Natural killer cell (primary cell): Measurements from ENCODE around the gene HTN1. TPM values are rescaled to one million over a fixed set of nuclear protein-coding genes. Genes with fewer than 3 reads are reported as not detected.
"Not testable (repeated sequence)": the region's sequence is repeated elsewhere in the genome, so short reads cannot be mapped to it uniquely, and the experiment has no call there.

Source experiments
- ATAC-seq, 3 donors: fragments of 150-1000 bp in 2 of 3; fragments of 200-7000 bp in 1 of 3; cut with Tn5 transposase; 1 replicate in 1 of 3; 2 replicates in 2 of 3; pipeline ENCODE4 v1.10.0; 2021; ENCODE audit warnings: mild to moderate bottlenecking in 2 of 3, moderate library complexity in 2 of 3
- DNase-seq, 2 donors: peaks; one replicate each; pipeline versions ENCODE4 v3.0.0 to v3.0.0-alpha.2; 2013 to 2021; ENCODE audit warnings: mixed read lengths in 1 of 2
- H3K27ac ChIP-seq: one replicate; pipeline ENCODE4 v1.5.1; 2013; ENCODE audit warnings: mild to moderate bottlenecking, low read length
- H3K27me3 ChIP-seq: one replicate; pipeline ENCODE4 v1.6.1; 2013; ENCODE audit warnings: low read length; ENCODE audit not compliant: control insufficient read depth, insufficient read depth
- H3K36me3 ChIP-seq: one replicate; pipeline ENCODE4 v1.6.1; 2013; ENCODE audit warnings: low read length; ENCODE audit not compliant: control insufficient read depth, insufficient read depth
- H3K4me1 ChIP-seq: one replicate; pipeline ENCODE4 v1.6.1; 2013; ENCODE audit warnings: low read length; ENCODE audit not compliant: control insufficient read depth, insufficient read depth
- H3K4me3 ChIP-seq: one replicate; pipeline ENCODE4 v1.5.1; 2013; ENCODE audit warnings: low read length
- H3K9me3 ChIP-seq: one replicate; pipeline ENCODE4 v1.6.1; 2013; ENCODE audit warnings: low read length; ENCODE audit not compliant: control insufficient read depth, insufficient read depth
- H3K27ac Mint-ChIP-seq, 2 donors: one replicate each; pipeline ENCODE4 v1.8.0; 2022; ENCODE audit warnings: mild to moderate bottlenecking in 2 of 2, mixed read lengths in 2 of 2, moderate library complexity in 1 of 2
- H3K27me3 Mint-ChIP-seq, 2 donors: one replicate each; pipeline ENCODE4 v1.8.0; 2022; ENCODE audit warnings: low read depth in 2 of 2, mixed read lengths in 2 of 2
- H3K36me3 Mint-ChIP-seq: one replicate; pipeline ENCODE4 v1.8.0; 2022; ENCODE audit warnings: mixed read lengths
- H3K4me1 Mint-ChIP-seq, 2 donors: one replicate each; pipeline ENCODE4 v1.8.0; 2022; ENCODE audit warnings: mixed read lengths in 2 of 2
- H3K4me3 Mint-ChIP-seq: one replicate; pipeline ENCODE4 v1.8.0; 2022; ENCODE audit warnings: mild to moderate bottlenecking, moderate library complexity, mixed read lengths
- H3K9me3 Mint-ChIP-seq, 2 donors: one replicate each; pipeline ENCODE4 v1.8.0; 2022; ENCODE audit warnings: mixed read lengths in 2 of 2
- CTCF ChIP-seq: fragments of 200-600 bp; IDR thresholded peaks from one replicate; pipeline ENCODE4 v1.8.0; 2022; ENCODE audit warnings: antibody characterized with exemption
- WGBS: methylation state at CpG from one replicate; pipeline ENCODE4 v1.1.7; 2013; ENCODE audit warnings: missing lambda C conversion rate; ENCODE audit not compliant: insufficient coverage; 5-methylcytosine and 5-hydroxymethylcytosine counted together
- intact Hi-C: fragments of 100-400 bp; cut with micrococcal nuclease; formaldehyde crosslinking; loops from one replicate; pipeline ENCODE4 v1.14.2; 2022
- total RNA-seq, 4 donors: library from RNA; stranded (reverse); fragments of 120-200 nt in 1 of 4; gene quantifications; one replicate each; pipeline versions ENCODE4 v1.2.3 to v1.2.4, GENCODE V29; 2013 to 2022

The HTN1 gene
- total RNA-seq, result not detected
- not detected for total RNA-seq (2013)

- H3K4me1 ChIP-seq, H3K4me3 ChIP-seq, DNase-seq, H3K4me1 Mint-ChIP-seq, ATAC-seq, H3K27me3 Mint-ChIP-seq, H3K9me3 ChIP-seq, H3K27me3 ChIP-seq, H3K9me3 Mint-ChIP-seq, H3K36me3 Mint-ChIP-seq, H3K27ac Mint-ChIP-seq, H3K27ac ChIP-seq, H3K4me3 Mint-ChIP-seq, H3K36me3 ChIP-seq, intact Hi-C loops: not testable (repeated sequence)
- WGBS, result 79% methylated on average over 2 of the region's 6 CpGs
Observed at GRCh38 chr4:70050138-70050537, at the start of gene HTN1. HTN1 (plus strand) TSS chr4:70050438; CDS start chr4:70053077, 2,639 bp downstream.

- Mint-ChIP-seq H3K27me3 (no peaks in the 10 kb centered on the region), H3K9me3 (no peaks in the 10 kb centered on the region), H3K36me3 (no peaks in the 10 kb centered on the region), H3K4me1 (no peaks in the 10 kb centered on the region), H3K27ac (no peak overlapping the region), H3K4me3 (no peak overlapping the region)
- Histone ChIP-seq H3K9me3 (no peaks in the 10 kb centered on the region), H3K4me3 (no peak overlapping the region), H3K4me1 (no peaks in the 10 kb centered on the region), H3K36me3 (no peaks in the 10 kb centered on the region), H3K27me3 (no peaks in the 10 kb centered on the region), H3K27ac (no peak overlapping the region)
- WGBS, result no CpG with 5 or more reads among the region's 1 CpG
- intact Hi-C loops, result no loop called here
- no peak for DNase-seq
- no peak for TF ChIP-seq CTCF
- ATAC-seq, result no peak
Observed at GRCh38 chr4:70000711-70001110, 49.5 kb upstream of the HTN1 start.

- H3K27ac Mint-ChIP-seq, result no peak overlapping the region
- no peak overlapping the region for H3K4me3 Mint-ChIP-seq
- Histone ChIP-seq H3K4me3 (no peak overlapping the region), H3K4me1 (no peaks in the 10 kb centered on the region), H3K27me3 (no peaks in the 10 kb centered on the region), H3K9me3 (no peaks in the 10 kb centered on the region), H3K27ac (no peak overlapping the region), H3K36me3 (no peaks in the 10 kb centered on the region)
- no peak for DNase-seq
- TF ChIP-seq CTCF, result no peak
- intact Hi-C loops, result no loop called here
- H3K4me1 Mint-ChIP-seq, result no peaks in the 10 kb centered on the region
- ATAC-seq, result no peak
- H3K9me3 Mint-ChIP-seq, result no peaks in the 10 kb centered on the region
- H3K27me3 Mint-ChIP-seq, result no peaks in the 10 kb centered on the region
- H3K36me3 Mint-ChIP-seq, result no peaks in the 10 kb centered on the region
Observed at GRCh38 chr4:70002507-70002906, 47.7 kb upstream of the HTN1 start.

GRCh38 chr4:70008771-70009170 is 41.5 kb upstream of the HTN1 start:
- Mint-ChIP-seq H3K9me3 (peaks cover 9 to 13% of the 10 kb centered on the region in 2 donors), H3K4me1 (no peaks in the 10 kb centered on the region), H3K27me3 (no peaks in the 10 kb centered on the region), H3K27ac (no peak overlapping the region), H3K4me3 (no peak overlapping the region), H3K36me3 (no peaks in the 10 kb centered on the region)
- Histone ChIP-seq H3K9me3 (no peaks in the 10 kb centered on the region), H3K4me1 (no peaks in the 10 kb centered on the region), H3K27me3 (no peaks in the 10 kb centered on the region), H3K36me3 (no peaks in the 10 kb centered on the region), H3K4me3 (no peak overlapping the region), H3K27ac (no peak overlapping the region)
- ATAC-seq (no peak), DNase-seq (no peak)
- no peak for TF ChIP-seq CTCF
- WGBS, result 46% methylated on average over 2 of the region's 3 CpGs
- intact Hi-C loops, result no loop called here

GRCh38 chr4:70019006-70019405 is 31.2 kb upstream of the HTN1 start:
- H3K4me1 ChIP-seq, H3K27me3 Mint-ChIP-seq, H3K27me3 ChIP-seq, H3K27ac ChIP-seq, H3K36me3 ChIP-seq, H3K4me1 Mint-ChIP-seq, H3K9me3 ChIP-seq, H3K4me3 Mint-ChIP-seq, H3K4me3 ChIP-seq, DNase-seq, H3K27ac Mint-ChIP-seq, H3K9me3 Mint-ChIP-seq, intact Hi-C loops, H3K36me3 Mint-ChIP-seq, ATAC-seq: not testable (repeated sequence)
- 84% methylated on average over 5 of the region's 10 CpGs for WGBS
